Endothelial cell of umbilical vein (primary cell): ENCODE results near the gene PCBP4. TPM values are rescaled to one million over a fixed set of nuclear protein-coding genes. Genes with fewer than 3 reads are reported as not detected.

Source experiments
- BruUV-seq: library from RNA; stranded (reverse); fragments of 400-500 nt; replicated peaks from 2 replicates; lab custom pipeline; 2021; lab: Mats Ljungman, UMichigan
- CTCF ChIA-PET: fragments of 300-600, 350-600 bp; sonication (Branson Sonifier 250); formaldehyde crosslinking; loops from one replicate; lab custom pipeline; 2021; ENCODE audit warnings: antibody characterized with exemption, inconsistent platforms; lab: Charles Lee
- POLR2A ChIA-PET: fragments of 300-600, 350-600 bp; sonication (Branson Sonifier 250); formaldehyde crosslinking; loops from one replicate; lab custom pipeline; 2021; ENCODE audit warnings: antibody characterized with exemption, inconsistent platforms; lab: Charles Lee
- DNase-seq: peaks from one replicate; pipeline ENCODE4 v3.0.0-alpha.2; 2011; ENCODE audit warnings: low read depth, low spot score
- FAIRE-seq: peaks from 2 replicates; lab custom pipeline; 2011; peaks lifted over from hg19 to GRCh38; lab: Jason Lieb, UNC
- H2AFZ ChIP-seq: 2 replicates; pipeline ENCODE4 v1.6.0; 2012; ENCODE audit warnings: low read depth, low read length, control low read depth, inconsistent platforms
- H3K27ac ChIP-seq: 2 replicates; pipeline ENCODE4 v1.5.1; 2011; ENCODE audit warnings: low read depth, mild to moderate bottlenecking, control low read depth, low read length, moderate library complexity; ENCODE audit not compliant: insufficient read depth
- H3K27me3 ChIP-seq, 2 experiments: 2 replicates each; pipeline versions ENCODE4 v1.6.0 to v1.6.1; 2011; ENCODE audit warnings: low read length in 2 of 2, mixed read lengths in 1 of 2; ENCODE audit not compliant: control insufficient read depth in 2 of 2, insufficient read depth in 2 of 2
- H3K36me3 ChIP-seq, 2 experiments: 2 replicates in 1 of 2; 3 replicates in 1 of 2; pipeline ENCODE4 v1.5.1; 2011; ENCODE audit warnings: low read length in 2 of 2, mild to moderate bottlenecking in 1 of 2, moderate library complexity in 1 of 2; ENCODE audit not compliant: control insufficient read depth in 2 of 2, insufficient read depth in 2 of 2; ENCODE audit errors: extremely low read depth in 1 of 2
- H3K4me1 ChIP-seq: 3 replicates; pipeline ENCODE4 v1.5.1; 2011; ENCODE audit warnings: mild to moderate bottlenecking, low read length; ENCODE audit not compliant: control insufficient read depth, insufficient read depth; ENCODE audit errors: extremely low read depth
- H3K4me2 ChIP-seq: 2 replicates; pipeline ENCODE4 v1.6.1; 2011; ENCODE audit warnings: low read length, control low read depth, mixed read lengths; ENCODE audit not compliant: insufficient read depth
- H3K4me3 ChIP-seq, 3 experiments: fragments of 200-600 bp in 1 of 3; sonication (generic), shearing (Covaris generic) in 1 of 3; replicated peaks in 1 of 3; 2 replicates each; pipeline ENCODE4 v1.5.1; 2011 to 2016; ENCODE audit warnings: control low read depth in 3 of 3, low read length in 3 of 3, mild to moderate bottlenecking in 2 of 3, inconsistent platforms in 1 of 3, low read depth in 1 of 3, moderate library complexity in 1 of 3; ENCODE audit not compliant: insufficient read depth in 1 of 3
- H3K79me2 ChIP-seq: 2 replicates; pipeline ENCODE4 v1.6.0; 2012; ENCODE audit warnings: low read length, inconsistent platforms; ENCODE audit not compliant: control insufficient read depth, insufficient read depth
- H3K9ac ChIP-seq: replicated peaks from 2 replicates; pipeline ENCODE3; 2011; ENCODE audit warnings: low read length, control low read depth; ENCODE audit not compliant: insufficient read depth; ENCODE audit errors: extremely low read depth
- H3K9me1 ChIP-seq: replicated peaks from 3 replicates; pipeline ENCODE4 v1.6.0; 2011; ENCODE audit warnings: mild to moderate bottlenecking, low read length; ENCODE audit not compliant: control insufficient read depth, insufficient read depth; ENCODE audit errors: extremely low read depth
- H3K9me3 ChIP-seq: replicated peaks from 2 replicates; pipeline ENCODE4 v1.5.1; 2012; ENCODE audit warnings: low read length, inconsistent platforms; ENCODE audit not compliant: control insufficient read depth, insufficient read depth
- H4K20me1 ChIP-seq: replicated peaks from 2 replicates; pipeline ENCODE3; 2011; ENCODE audit warnings: mild to moderate bottlenecking, low read length; ENCODE audit not compliant: control insufficient read depth, insufficient read depth; ENCODE audit errors: extremely low read depth
- EZH2 ChIP-seq: IDR thresholded peaks from 2 replicates; pipeline ENCODE4 v1.6.1; 2012; ENCODE audit warnings: borderline replicate concordance, low read depth, mild to moderate bottlenecking, moderate library complexity, low read length, inconsistent platforms; ENCODE audit not compliant: severe bottlenecking
- FOS ChIP-seq: IDR thresholded peaks from 2 replicates; pipeline ENCODE4 v1.6.1; 2011; ENCODE audit warnings: mild to moderate bottlenecking, low read length, moderate library complexity, borderline replicate concordance; ENCODE audit not compliant: insufficient read depth
- GATA2 ChIP-seq: IDR thresholded peaks from 2 replicates; pipeline ENCODE4 v1.7.0; 2011; ENCODE audit warnings: low read depth, mild to moderate bottlenecking, moderate library complexity, mixed read lengths, low read length; ENCODE audit not compliant: insufficient read length, insufficient read depth
- JUN ChIP-seq: IDR thresholded peaks from 2 replicates; pipeline ENCODE4 v1.6.1; 2011; ENCODE audit warnings: borderline replicate concordance, low read depth; ENCODE audit not compliant: insufficient read length, insufficient read depth
- MYC ChIP-seq: IDR thresholded peaks from one replicate; pipeline ENCODE4 v1.6.1; 2011; ENCODE audit warnings: mild to moderate bottlenecking, low read depth, low read length
- POLR2A ChIP-seq: IDR thresholded peaks from 2 replicates; pipeline ENCODE4 v1.6.1; 2012; ENCODE audit warnings: low read depth, mild to moderate bottlenecking, control low read depth, low read length
- POLR2AphosphoS5 ChIP-seq: IDR thresholded peaks from 2 replicates; pipeline ENCODE4 v1.6.1; 2012; ENCODE audit warnings: low read depth, mild to moderate bottlenecking, control low read depth, low read length, moderate library complexity; ENCODE audit not compliant: insufficient read depth
- dilution Hi-C: fragments of 300-500 bp; cut with MboI; formaldehyde crosslinking; loops from one replicate; pipeline ENCODE4 v1.15.0; 2019; ENCODE audit warnings: low sequenced_read_pairs; ENCODE audit not compliant: extremely low pct_ligation_motif_present
- intact Hi-C: fragments of 100-400 bp; cut with micrococcal nuclease; formaldehyde crosslinking; loops from one replicate; pipeline ENCODE4 v1.10.0; 2022
- polyA plus RNA-seq, 4 experiments: library from polyadenylated mRNA; depleted of rRNA in 3 of 4; stranded (reverse) in 3 of 4; unstranded in 1 of 4; fragments of >200 nt; gene quantifications; 2 replicates each; pipeline versions ENCODE4 v1.2.1 to v1.2.3, GENCODE V29; 2011 to 2012; ENCODE audit warnings: missing spikeins in 1 of 4
- total RNA-seq: library from RNA; stranded (reverse); gene quantifications from 2 replicates; pipeline ENCODE4 v1.2.3, GENCODE V29; 2021
- TF ChIP-seq, protein P1 (sequence below): IDR thresholded peaks from 2 replicates; pipeline ENCODE4 v1.6.1; 2011; ENCODE audit not compliant: insufficient read depth, insufficient read length
- TF ChIP-seq, protein P2 (sequence below), 2 donors: IDR thresholded peaks; 1 replicate in 1 of 2; 2 replicates in 1 of 2; pipeline ENCODE4 v1.5.1; 2011; ENCODE audit warnings: low read length in 2 of 2, mild to moderate bottlenecking in 2 of 2, moderate library complexity in 2 of 2, control low read depth in 1 of 2, inconsistent platforms in 1 of 2, low read depth in 1 of 2; ENCODE audit not compliant: insufficient read depth in 1 of 2; ENCODE audit errors: extremely low read depth in 1 of 2

The PCBP4 gene
- total and polyA plus RNA-seq, 2 donors (not counting 3 experiments of a cell fraction or from before 2014, with no cell fraction given): 46.5 to 63.1 TPM

DNA sequence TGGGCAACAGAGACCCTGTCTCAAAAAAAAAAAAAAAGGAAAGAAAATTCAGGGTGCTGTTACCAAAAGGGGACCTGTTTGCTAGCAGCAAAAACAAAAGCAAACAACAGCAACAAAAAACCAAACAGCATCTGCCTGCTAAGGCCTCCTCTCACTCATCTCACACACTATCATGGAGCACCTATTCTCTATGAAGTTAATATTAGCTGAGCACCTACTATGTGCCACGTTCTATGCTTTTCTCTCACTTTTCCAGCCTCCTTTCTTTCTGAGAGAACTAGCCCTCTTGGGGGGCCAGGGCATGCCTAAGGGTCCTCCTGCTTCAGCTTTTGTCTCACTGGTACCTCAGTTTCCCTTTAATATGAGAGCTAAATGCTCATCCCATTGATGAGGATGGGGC is 12.5 kb downstream of the PCBP4 start:
- Histone ChIP-seq H3K36me3 (peaks cover 0 to 2% of the 10 kb centered on the region in 2 experiments), H3K4me2 (no peak overlapping the region), H3K4me3 (no peak overlapping the region), H3K9me3 (no peaks in the 10 kb centered on the region), H3K27me3 (peaks cover 7 to 13% of the 10 kb centered on the region in 2 experiments), H4K20me1 (no peaks in the 10 kb centered on the region), H3K4me1 (no peaks in the 10 kb centered on the region), H2AFZ (no peak overlapping the region), H3K9me1 (no peaks in the 10 kb centered on the region), H3K27ac (no peak overlapping the region), H3K79me2 (no peaks in the 10 kb centered on the region), H3K9ac (no peak overlapping the region)
- BruUV-seq: no TSS peak
- intact Hi-C loops: no loop called here
- ChIA-PET CTCF (no interaction called here), POLR2A (no interaction called here)
- no peak for TF ChIP-seq EZH2
- no peak for TF ChIP-seq POLR2A
- TF ChIP-seq, protein P1, sequence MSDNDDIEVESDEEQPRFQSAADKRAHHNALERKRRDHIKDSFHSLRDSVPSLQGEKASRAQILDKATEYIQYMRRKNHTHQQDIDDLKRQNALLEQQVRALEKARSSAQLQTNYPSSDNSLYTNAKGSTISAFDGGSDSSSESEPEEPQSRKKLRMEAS: no peak
- no peak for TF ChIP-seq MYC
- no peak for TF ChIP-seq GATA2
- TF ChIP-seq, protein P2, sequence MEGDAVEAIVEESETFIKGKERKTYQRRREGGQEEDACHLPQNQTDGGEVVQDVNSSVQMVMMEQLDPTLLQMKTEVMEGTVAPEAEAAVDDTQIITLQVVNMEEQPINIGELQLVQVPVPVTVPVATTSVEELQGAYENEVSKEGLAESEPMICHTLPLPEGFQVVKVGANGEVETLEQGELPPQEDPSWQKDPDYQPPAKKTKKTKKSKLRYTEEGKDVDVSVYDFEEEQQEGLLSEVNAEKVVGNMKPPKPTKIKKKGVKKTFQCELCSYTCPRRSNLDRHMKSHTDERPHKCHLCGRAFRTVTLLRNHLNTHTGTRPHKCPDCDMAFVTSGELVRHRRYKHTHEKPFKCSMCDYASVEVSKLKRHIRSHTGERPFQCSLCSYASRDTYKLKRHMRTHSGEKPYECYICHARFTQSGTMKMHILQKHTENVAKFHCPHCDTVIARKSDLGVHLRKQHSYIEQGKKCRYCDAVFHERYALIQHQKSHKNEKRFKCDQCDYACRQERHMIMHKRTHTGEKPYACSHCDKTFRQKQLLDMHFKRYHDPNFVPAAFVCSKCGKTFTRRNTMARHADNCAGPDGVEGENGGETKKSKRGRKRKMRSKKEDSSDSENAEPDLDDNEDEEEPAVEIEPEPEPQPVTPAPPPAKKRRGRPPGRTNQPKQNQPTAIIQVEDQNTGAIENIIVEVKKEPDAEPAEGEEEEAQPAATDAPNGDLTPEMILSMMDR (IDR thresholded peaks at IDR 0.05; ENCODE audit: extremely low read depth in 1 of 2, insufficient read depth in 1 of 2, low read depth in 1 of 2, low read length in 2 of 2): no peak
- no peak for TF ChIP-seq POLR2AphosphoS5
- TF ChIP-seq FOS: no peak
- TF ChIP-seq JUN: no peak
- FAIRE-seq: no peak
- dilution Hi-C loops: no loop called here
- no peak for DNase-seq
